Uterus (tissue), 2 donors: ENCODE data around the gene ASPG.

Experiments used
- CTCF ChIP-seq, 4 experiments: fragments of 200-600 bp in 2 of 4; fragments of 450-650 bp in 2 of 4; sonication (generic) in 2 of 4; IDR thresholded peaks; one replicate each; pipeline ENCODE4 v1.5.1; 2016 to 2019; ENCODE audit warnings: antibody characterized with exemption in 4 of 4, mild to moderate bottlenecking in 2 of 4, moderate library complexity in 1 of 4
- POLR2A ChIP-seq, 2 donors: fragments of 450-650 bp; IDR thresholded peaks; one replicate each; pipeline ENCODE4 v1.6.1; 2016; ENCODE audit warnings: antibody characterized with exemption in 2 of 2, mild to moderate bottlenecking in 1 of 2, moderate library complexity in 1 of 2

GRCh38 chr14:104105822-104106470, 20.4 kb downstream of the ASPG start:
- TF ChIP-seq CTCF (IDR thresholded peaks at IDR 0.05) (no peak), POLR2A (IDR thresholded peaks at IDR 0.05) (no peak)
